ENCODE data around the gene ZNF281. TPM values are rescaled to one million over a fixed set of nuclear protein-coding genes. Genes with fewer than 3 reads are reported as not detected.
A peak's percentile ranks its signal among the peaks of the same experiment; 100 is the strongest.

ZNF281 gene
- total and polyA plus RNA-seq, 9 of the 15 experiments (the other 6 are each of a cell fraction or from before 2014, with no cell fraction given), result 9.6 to 24.9 (median 16.5) TPM

DNA sequence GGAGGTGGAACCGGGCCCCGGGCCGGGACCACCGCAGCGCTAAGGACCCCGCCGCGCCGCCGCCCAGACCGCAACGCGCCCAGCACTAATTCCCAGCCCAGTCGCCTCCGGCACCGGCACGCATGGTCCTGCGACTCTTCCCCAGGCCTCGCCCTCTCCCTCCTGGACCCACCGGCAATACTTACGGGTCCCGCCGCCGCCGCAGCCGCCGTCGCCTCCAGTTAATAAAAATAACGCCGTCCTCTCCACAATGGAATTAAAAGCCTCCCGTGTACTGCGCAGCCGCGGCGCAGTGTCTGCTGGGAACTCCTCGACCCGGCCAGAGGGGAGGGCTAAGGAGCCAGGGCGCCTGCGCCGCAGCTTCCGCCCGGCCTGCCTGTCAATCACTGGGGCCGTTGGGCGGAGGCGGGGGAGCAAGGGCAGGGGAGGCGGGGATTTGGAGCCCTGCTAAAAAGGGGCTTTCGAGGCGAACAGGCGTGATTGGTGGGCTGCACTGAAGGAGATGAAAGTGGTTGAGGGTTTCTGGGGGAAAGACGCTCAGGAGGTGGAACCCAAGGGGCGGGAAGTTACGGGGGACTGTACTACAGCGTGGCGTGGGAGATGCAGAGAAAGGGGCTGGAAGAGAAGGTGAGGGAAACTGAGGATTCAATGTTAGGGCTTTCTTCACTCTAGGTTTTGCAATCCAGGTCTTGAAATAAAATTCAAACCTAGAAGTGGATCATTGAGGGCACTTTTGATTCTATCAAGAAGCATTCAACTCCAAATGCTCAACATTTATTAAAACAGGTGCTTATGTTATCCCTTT is at the start of gene ZNF281 (continued):
- TF ChIP-seq, protein P1, sequence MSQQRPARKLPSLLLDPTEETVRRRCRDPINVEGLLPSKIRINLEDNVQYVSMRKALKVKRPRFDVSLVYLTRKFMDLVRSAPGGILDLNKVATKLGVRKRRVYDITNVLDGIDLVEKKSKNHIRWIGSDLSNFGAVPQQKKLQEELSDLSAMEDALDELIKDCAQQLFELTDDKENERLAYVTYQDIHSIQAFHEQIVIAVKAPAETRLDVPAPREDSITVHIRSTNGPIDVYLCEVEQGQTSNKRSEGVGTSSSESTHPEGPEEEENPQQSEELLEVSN (IDR thresholded peaks at IDR 0.05; ENCODE audit: borderline replicate concordance in 1 of 2, extremely low read depth in 1 of 2, insufficient read depth in 1 of 2, insufficient read length in 1 of 2, low read depth in 1 of 2, low read length in 1 of 2, poor library complexity in 1 of 2, severe bottlenecking in 1 of 2), result peak; percentile 30 to 80
- TF ChIP-seq, protein P2, sequence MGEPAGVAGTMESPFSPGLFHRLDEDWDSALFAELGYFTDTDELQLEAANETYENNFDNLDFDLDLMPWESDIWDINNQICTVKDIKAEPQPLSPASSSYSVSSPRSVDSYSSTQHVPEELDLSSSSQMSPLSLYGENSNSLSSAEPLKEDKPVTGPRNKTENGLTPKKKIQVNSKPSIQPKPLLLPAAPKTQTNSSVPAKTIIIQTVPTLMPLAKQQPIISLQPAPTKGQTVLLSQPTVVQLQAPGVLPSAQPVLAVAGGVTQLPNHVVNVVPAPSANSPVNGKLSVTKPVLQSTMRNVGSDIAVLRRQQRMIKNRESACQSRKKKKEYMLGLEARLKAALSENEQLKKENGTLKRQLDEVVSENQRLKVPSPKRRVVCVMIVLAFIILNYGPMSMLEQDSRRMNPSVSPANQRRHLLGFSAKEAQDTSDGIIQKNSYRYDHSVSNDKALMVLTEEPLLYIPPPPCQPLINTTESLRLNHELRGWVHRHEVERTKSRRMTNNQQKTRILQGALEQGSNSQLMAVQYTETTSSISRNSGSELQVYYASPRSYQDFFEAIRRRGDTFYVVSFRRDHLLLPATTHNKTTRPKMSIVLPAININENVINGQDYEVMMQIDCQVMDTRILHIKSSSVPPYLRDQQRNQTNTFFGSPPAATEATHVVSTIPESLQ (CRISPR knock-in tag; IDR thresholded peaks at IDR 0.05), result no peak
- no peak for TF ChIP-seq IRF2 (CRISPR knock-in tag; IDR thresholded peaks at IDR 0.05)
- TF ChIP-seq, protein P3, sequence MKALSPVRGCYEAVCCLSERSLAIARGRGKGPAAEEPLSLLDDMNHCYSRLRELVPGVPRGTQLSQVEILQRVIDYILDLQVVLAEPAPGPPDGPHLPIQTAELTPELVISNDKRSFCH (CRISPR knock-in tag; IDR thresholded peaks at IDR 0.05), result no peak
- TF ChIP-seq, protein P3 (tag; IDR thresholded peaks at IDR 0.05), result no peak
- TF ChIP-seq, protein P4, sequence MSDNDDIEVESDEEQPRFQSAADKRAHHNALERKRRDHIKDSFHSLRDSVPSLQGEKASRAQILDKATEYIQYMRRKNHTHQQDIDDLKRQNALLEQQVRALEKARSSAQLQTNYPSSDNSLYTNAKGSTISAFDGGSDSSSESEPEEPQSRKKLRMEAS (CRISPR knock-in tag; IDR thresholded peaks at IDR 0.05), result no peak
- peak; percentile 83 for TF ChIP-seq POLR2B (IDR thresholded peaks at IDR 0.05; ENCODE audit: low read depth, partially characterized antibody)
- no peak for TF ChIP-seq RBM22 (IDR thresholded peaks at IDR 0.05; ENCODE audit: low read depth, low read length, poor library complexity, severe bottlenecking)
- no peak for TF ChIP-seq ESRRB (CRISPR knock-in tag; IDR thresholded peaks at IDR 0.05; ENCODE audit: borderline replicate concordance)
- 0 out of 2 replicates have a peak, but pooled peaks have one; percentile 48 for TF ChIP-seq NFRKB (IDR thresholded peaks at IDR 0.05; ENCODE audit: low read depth)
- no peak for TF ChIP-seq MBD2 (IDR thresholded peaks at IDR 0.05; ENCODE audit: borderline replicate concordance, low read depth)
- TF ChIP-seq NEUROD1 (IDR thresholded peaks at IDR 0.05; ENCODE audit: borderline replicate concordance, low read depth, low read length, partially characterized antibody), result no peak
- TF ChIP-seq ZFPM2 (CRISPR knock-in tag; IDR thresholded peaks at IDR 0.05), result no peak
- TF ChIP-seq SMAD4 (CRISPR knock-in tag; conservative IDR thresholded peaks at IDR 0.05), result no peak
- TF ChIP-seq ELF2 (CRISPR knock-in tag; IDR thresholded peaks at IDR 0.05), result 0 out of 2 replicates have a peak, but pooled peaks have one; percentile 36
- no peak for TF ChIP-seq POLR2H (tag; IDR thresholded peaks at IDR 0.05; ENCODE audit: low read depth)
- TF ChIP-seq ZNF239 (CRISPR knock-in tag; IDR thresholded peaks at IDR 0.05), result no peak
- TF ChIP-seq, protein P5, sequence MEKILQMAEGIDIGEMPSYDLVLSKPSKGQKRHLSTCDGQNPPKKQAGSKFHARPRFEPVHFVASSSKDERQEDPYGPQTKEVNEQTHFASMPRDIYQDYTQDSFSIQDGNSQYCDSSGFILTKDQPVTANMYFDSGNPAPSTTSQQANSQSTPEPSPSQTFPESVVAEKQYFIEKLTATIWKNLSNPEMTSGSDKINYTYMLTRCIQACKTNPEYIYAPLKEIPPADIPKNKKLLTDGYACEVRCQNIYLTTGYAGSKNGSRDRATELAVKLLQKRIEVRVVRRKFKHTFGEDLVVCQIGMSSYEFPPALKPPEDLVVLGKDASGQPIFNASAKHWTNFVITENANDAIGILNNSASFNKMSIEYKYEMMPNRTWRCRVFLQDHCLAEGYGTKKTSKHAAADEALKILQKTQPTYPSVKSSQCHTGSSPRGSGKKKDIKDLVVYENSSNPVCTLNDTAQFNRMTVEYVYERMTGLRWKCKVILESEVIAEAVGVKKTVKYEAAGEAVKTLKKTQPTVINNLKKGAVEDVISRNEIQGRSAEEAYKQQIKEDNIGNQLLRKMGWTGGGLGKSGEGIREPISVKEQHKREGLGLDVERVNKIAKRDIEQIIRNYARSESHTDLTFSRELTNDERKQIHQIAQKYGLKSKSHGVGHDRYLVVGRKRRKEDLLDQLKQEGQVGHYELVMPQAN (IDR thresholded peaks at IDR 0.05; ENCODE audit: borderline replicate concordance), result peak; percentile 55; the same call in 1 of the 2 replicates
- TF ChIP-seq GATAD2B (IDR thresholded peaks at IDR 0.05; ENCODE audit: borderline replicate concordance), result no peak
- TF ChIP-seq RAD21 (CRISPR knock-in tag; conservative IDR thresholded peaks at IDR 0.05 in 1 of 2, IDR thresholded peaks at IDR 0.05 in 1 of 2), result 0 out of 4 replicates have a peak, but pooled peaks of 1 of the 2 experiments have one; percentile 6

Measured in K562 (cell line).